ENCODE data around the gene RIPOR2.

Gene RIPOR2

GRCh38 chr6:24763578-24763977 lies 172.2 kb downstream of the RIPOR2 start (continued):
- TF ChIP-seq ZNF449 (tag by site-specific recombination; IDR thresholded peaks at IDR 0.05) (no peak), SCRT1 (tag by site-specific recombination; IDR thresholded peaks at IDR 0.05; ENCODE audit: borderline replicate concordance) (peak; percentile 16; the same call in 1 of the 2 replicates), ZNF239 (tag by site-specific recombination; IDR thresholded peaks at IDR 0.05) (no peak), KLF10 (tag by site-specific recombination; IDR thresholded peaks at IDR 0.05) (no peak), ZSCAN30 (tag by site-specific recombination; IDR thresholded peaks at IDR 0.05) (no peak), ZNF302 (tag by site-specific recombination; IDR thresholded peaks at IDR 0.05; ENCODE audit: low read depth) (no peak), IKZF3 (tag by site-specific recombination; IDR thresholded peaks at IDR 0.05) (no peak), YY1 (tag by site-specific recombination; IDR thresholded peaks at IDR 0.05) (no peak)

- H3K36me3 ChIP-seq (ENCODE audit: control insufficient read depth in 2 of 2, insufficient read depth in 1 of 2, low read length in 2 of 2) = no peaks in the 10 kb centered on the region
- no peak for TF ChIP-seq ZSCAN18 (tag by site-specific recombination; IDR thresholded peaks at IDR 0.05)
- H3K4me3 ChIP-seq (ENCODE audit: low read depth, low read length) = no peak overlapping the region
- ChIA-PET POLR2A (no interaction called here), CTCF (no interaction called here)
- no peaks in the 10 kb centered on the region for H3K4me1 ChIP-seq (ENCODE audit: control insufficient read depth, insufficient read depth, low read length)
- no peak overlapping the region for H3K27ac ChIP-seq (ENCODE audit: extremely low read depth, low read depth, low read length)
- no peaks in the 10 kb centered on the region for H3K9me3 ChIP-seq (ENCODE audit: control insufficient read depth, insufficient read depth, low read depth, low read length)
Observed at GRCh38 chr6:24761851-24762250, 173.9 kb downstream of the RIPOR2 start.

GRCh38 chr6:24761193-24761835 lies 174.4 kb downstream of the RIPOR2 start:
- H3K36me3 ChIP-seq (ENCODE audit: control insufficient read depth in 2 of 2, insufficient read depth in 1 of 2, low read length in 2 of 2) = no peaks in the 10 kb centered on the region
- no peaks in the 10 kb centered on the region for H3K9me3 ChIP-seq (ENCODE audit: control insufficient read depth, insufficient read depth, low read depth, low read length)
- no peaks in the 10 kb centered on the region for H3K4me1 ChIP-seq (ENCODE audit: control insufficient read depth, insufficient read depth, low read length)
- POLR2A ChIA-PET = no interaction called here
- no peak overlapping the region for H3K4me3 ChIP-seq (ENCODE audit: low read depth, low read length)
- H3K27ac ChIP-seq (ENCODE audit: extremely low read depth, low read depth, low read length) = no peak overlapping the region
- CTCF ChIA-PET = interaction anchor here (0.6 kb wide), 1 partner anchor 181 kb away, joined by 3 read pairs; no protein-coding TSS in a partner anchor
- TF ChIP-seq SP2 (tag by site-specific recombination; IDR thresholded peaks at IDR 0.05) (peak; percentile 41), SCRT1 (tag by site-specific recombination; IDR thresholded peaks at IDR 0.05; ENCODE audit: borderline replicate concordance) (peak; percentile 97), BCL11A (tag by site-specific recombination; IDR thresholded peaks at IDR 0.05; ENCODE audit: low read depth) (no peak), ZSCAN5A (tag by site-specific recombination; IDR thresholded peaks at IDR 0.05) (no peak), SCRT2 (tag by site-specific recombination; IDR thresholded peaks at IDR 0.05) (peak; percentile 96), KLF1 (tag by site-specific recombination; IDR thresholded peaks at IDR 0.05) (peak; percentile 63; the same call in 1 of the 2 replicates), ZBTB44 (tag by site-specific recombination; IDR thresholded peaks at IDR 0.05) (peak; percentile 81), ZBTB26 (tag by site-specific recombination; optimal IDR thresholded peaks at IDR 0.05) (no peak), ZNF530 (tag by site-specific recombination; IDR thresholded peaks at IDR 0.05; ENCODE audit: low read depth) (no peak), ZNF658 (tag by site-specific recombination; IDR thresholded peaks at IDR 0.05) (no peak), ZNF645 (tag by site-specific recombination; IDR thresholded peaks at IDR 0.05) (no peak), KLF9 (tag by site-specific recombination; IDR thresholded peaks at IDR 0.05; ENCODE audit: low read depth) (0 out of 2 replicates have a peak, but pooled peaks have one; percentile 37)

All from HEK293 (cell line).